ENCODE measurements around the gene CADPS.

Gene CADPS

GRCh38 chr3:62550439-62550838, 324.8 kb downstream of the CADPS start:
- no peak for DNase-seq (ENCODE audit: low read depth)
- no peak overlapping the region for H3K4me3 ChIP-seq (ENCODE audit: low read depth, low read length)

GRCh38 chr3:62548528-62549205, 326.5 kb downstream of the CADPS start:
- H3K4me3 ChIP-seq (ENCODE audit: low read depth, low read length): no peak overlapping the region
- no peak for DNase-seq (ENCODE audit: low read depth)

GRCh38 chr3:62546266-62546665, 328.9 kb downstream of the CADPS start:
- H3K4me3 ChIP-seq (ENCODE audit: low read depth, low read length): no peak overlapping the region
- no peak for DNase-seq (ENCODE audit: low read depth)

- H3K4me3 ChIP-seq (ENCODE audit: low read depth, low read length): no peak overlapping the region
- DNase-seq (ENCODE audit: low read depth): no peak
Observed at GRCh38 chr3:62542185-62542584, 333.0 kb downstream of the CADPS start.

GRCh38 chr3:62539762-62540161, 335.5 kb downstream of the CADPS start:
- H3K4me3 ChIP-seq (ENCODE audit: low read depth, low read length): no peak overlapping the region
- no peak for DNase-seq (ENCODE audit: low read depth)

GRCh38 chr3:62538691-62539356, 336.4 kb downstream of the CADPS start:
- DNase-seq (ENCODE audit: low read depth): no peak
- no peak overlapping the region for H3K4me3 ChIP-seq (ENCODE audit: low read depth, low read length)

GRCh38 chr3:62534326-62534725, 340.9 kb downstream of the CADPS start:
- DNase-seq (ENCODE audit: low read depth): no peak

GRCh38 chr3:62532796-62533195, 342.4 kb downstream of the CADPS start:
- no peak for DNase-seq (ENCODE audit: low read depth)
- H3K4me3 ChIP-seq (ENCODE audit: low read depth, low read length): no peak overlapping the region

More at GRCh38 chr3:62534326-62534725, 340.9 kb downstream of the CADPS start:
- H3K4me3 ChIP-seq (ENCODE audit: low read depth, low read length): no peak overlapping the region

DNA sequence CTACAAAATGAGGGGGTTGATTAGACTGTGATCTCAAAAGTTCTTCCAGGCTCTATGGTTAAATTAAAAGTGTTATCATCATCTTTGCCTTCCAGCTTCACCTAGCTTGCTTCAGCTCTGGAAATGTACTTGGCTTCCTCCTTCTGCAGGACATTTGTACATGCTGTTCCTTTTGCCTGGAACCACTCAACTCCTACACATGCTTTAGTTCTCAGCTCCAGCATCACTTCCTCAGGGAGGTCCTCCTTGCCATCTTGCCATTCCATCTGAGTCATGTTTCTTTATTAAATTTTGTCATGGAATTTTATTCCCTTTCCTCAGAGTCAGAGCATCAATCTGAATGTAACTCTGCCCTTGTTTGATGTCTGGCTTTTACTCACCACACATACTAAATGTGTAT, 343.2 kb downstream of the CADPS start:
- DNase-seq (ENCODE audit: low read depth): no peak
- H3K4me3 ChIP-seq (ENCODE audit: low read depth, low read length): no peak overlapping the region

- H3K4me3 ChIP-seq (ENCODE audit: low read depth, low read length): no peak overlapping the region
- no peak for DNase-seq (ENCODE audit: low read depth)
Observed at GRCh38 chr3:62531493-62531892, 343.7 kb downstream of the CADPS start.

GRCh38 chr3:62529230-62529629, 346.0 kb downstream of the CADPS start:
- no peak overlapping the region for H3K4me3 ChIP-seq (ENCODE audit: low read depth, low read length)
- DNase-seq (ENCODE audit: low read depth): no peak

DNA sequence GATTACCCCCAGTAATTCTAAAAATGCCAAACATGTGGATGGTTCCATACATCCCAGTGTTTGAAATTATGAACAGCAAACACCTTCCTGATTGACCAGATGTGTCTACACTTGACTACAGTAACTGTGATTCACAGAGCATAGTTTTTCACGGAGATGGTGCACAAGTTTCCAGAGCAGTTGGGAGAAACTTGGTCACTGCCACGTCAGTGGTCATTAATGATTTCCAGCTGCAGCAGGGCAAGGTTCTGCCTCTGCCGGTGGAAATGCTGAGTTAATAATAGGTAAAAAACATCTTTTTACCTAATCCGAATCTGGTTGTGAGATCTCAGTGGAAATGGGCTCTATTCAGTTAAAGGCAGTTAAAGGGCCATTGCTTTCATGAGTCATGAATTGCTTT, 347.7 kb downstream of the CADPS start:
- H3K4me3 ChIP-seq (ENCODE audit: low read depth, low read length): no peak overlapping the region
- DNase-seq (ENCODE audit: low read depth): no peak

GRCh38 chr3:62525281-62525680, 349.9 kb downstream of the CADPS start:
- DNase-seq (ENCODE audit: low read depth): peak; percentile 40
- H3K4me3 ChIP-seq (ENCODE audit: low read depth, low read length): no peak overlapping the region

DNA sequence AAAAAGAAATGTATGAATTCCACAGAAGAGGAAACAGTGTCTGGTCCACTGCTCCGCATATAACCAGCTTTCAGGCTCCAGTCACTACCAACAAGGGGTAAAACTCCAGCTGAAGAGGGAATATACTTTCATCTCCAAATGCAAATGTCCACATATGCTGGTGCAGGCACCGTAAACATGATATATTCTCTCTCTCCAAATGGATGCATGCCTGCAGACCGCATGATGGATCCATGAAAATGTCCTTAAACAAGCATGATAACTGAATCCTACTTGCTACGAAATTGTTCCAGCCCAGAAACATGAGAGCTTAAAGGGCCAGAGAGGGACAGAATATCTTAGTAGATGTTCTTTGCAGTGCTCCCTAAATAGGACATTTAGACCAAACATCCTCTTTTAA, 351.5 kb downstream of the CADPS start:
- DNase-seq (ENCODE audit: low read depth): no peak
- H3K4me3 ChIP-seq (ENCODE audit: low read depth, low read length): no peak overlapping the region

GRCh38 chr3:62521464-62522105, 353.6 kb downstream of the CADPS start:
- DNase-seq (ENCODE audit: low read depth): no peak
- H3K4me3 ChIP-seq (ENCODE audit: low read depth, low read length): no peak overlapping the region

GRCh38 chr3:62503516-62503915, 371.7 kb downstream of the CADPS start:
- H3K4me3 ChIP-seq (ENCODE audit: low read depth, low read length): no peak overlapping the region
- no peak for DNase-seq (ENCODE audit: low read depth)

DNA sequence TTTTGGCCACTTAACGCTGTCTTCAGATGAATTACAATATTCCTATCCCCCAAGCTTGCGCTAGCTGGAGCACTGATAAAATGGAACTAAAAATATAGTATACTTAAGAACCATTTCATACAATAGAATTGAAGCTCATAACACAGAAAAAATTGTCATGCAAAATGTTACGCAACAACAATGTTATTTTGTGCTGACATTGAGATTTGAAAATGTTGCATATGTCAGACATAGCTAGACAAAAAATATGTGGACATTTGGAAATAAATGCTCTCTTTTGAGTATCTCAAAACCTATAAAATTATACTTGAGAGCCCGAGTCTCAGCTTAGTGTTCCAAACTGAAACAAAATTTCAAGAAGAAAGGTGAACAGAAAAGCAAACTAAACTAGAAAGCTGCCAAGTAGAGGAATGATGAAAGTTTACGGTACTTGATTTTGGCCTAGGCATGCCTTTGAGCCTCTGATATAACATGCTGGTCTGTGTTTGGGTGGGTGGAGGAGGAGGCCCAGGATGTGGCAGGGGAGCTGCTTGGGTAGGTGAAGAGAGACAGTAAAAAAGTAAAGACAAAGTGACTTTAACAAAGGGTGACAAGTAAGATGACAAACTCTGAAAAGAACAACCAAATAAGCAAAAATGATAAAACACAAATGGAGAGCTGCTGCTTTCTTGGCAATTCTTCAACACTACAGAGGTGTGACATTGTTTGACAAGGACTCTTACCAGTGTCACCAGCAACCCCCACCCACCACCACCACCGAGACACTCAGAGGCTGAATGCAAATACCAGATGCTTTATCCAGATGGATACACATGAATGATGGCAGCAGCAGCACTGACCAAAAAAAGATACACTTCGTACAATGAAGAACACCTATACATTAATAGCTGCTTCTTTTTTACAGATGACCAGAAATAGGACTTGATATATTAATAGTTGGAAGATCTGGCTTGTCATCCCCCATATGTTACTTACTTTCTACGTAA, 372.6 kb downstream of the CADPS start:
- no peak for DNase-seq (ENCODE audit: low read depth)
- no peak overlapping the region for H3K4me3 ChIP-seq (ENCODE audit: low read depth, low read length)

- no peak for DNase-seq (ENCODE audit: low read depth)
Observed at GRCh38 chr3:62501289-62501668, 373.9 kb downstream of the CADPS start.

GRCh38 chr3:62500556-62501288, 374.5 kb downstream of the CADPS start:
- no peak for DNase-seq (ENCODE audit: low read depth)
- H3K4me3 ChIP-seq (ENCODE audit: low read depth, low read length): no peak overlapping the region

More at GRCh38 chr3:62501289-62501668, 373.9 kb downstream of the CADPS start:
- no peak overlapping the region for H3K4me3 ChIP-seq (ENCODE audit: low read depth, low read length)
